ENCODE measurements around the gene DLK2.
"Not testable (repeated sequence)": the region's sequence is repeated elsewhere in the genome, so short reads cannot be mapped to it uniquely, and the experiment has no call there.

DNA sequence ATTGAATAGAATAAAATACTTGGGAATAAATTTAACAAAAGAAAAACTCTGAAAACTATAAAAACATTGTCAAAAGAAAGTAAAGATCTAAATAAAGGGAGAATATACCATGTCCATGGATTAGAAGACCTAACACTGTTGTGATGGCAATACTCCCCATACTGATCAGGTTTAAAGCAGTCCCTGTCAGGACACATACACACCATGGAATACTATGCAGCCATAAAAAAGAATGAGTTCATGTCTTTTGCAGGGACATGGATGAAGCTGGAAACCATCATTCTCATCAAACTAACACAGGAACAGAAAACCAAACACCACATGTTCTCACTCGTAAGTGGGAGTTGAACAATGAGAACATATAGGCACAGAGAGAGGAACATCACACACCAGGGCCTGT, 44.6 kb downstream of the DLK2 start:
- not testable (repeated sequence) for TF ChIP-seq CTCF (conservative IDR thresholded peaks at IDR 0.05); EZH2 (IDR thresholded peaks at IDR 0.05; ENCODE audit: low read depth)

All from PC-9 (cell line).